H1 (cell line): Measurements from ENCODE around the gene SMTNL2. TPM values are rescaled to one million over a fixed set of nuclear protein-coding genes. Genes with fewer than 3 reads are reported as not detected.

Source experiments
- CTCF ChIA-PET: fragments of 300-600 bp; sonication (Branson Sonifier 250); formaldehyde crosslinking; loops from one replicate; lab custom pipeline; 2021; ENCODE audit not compliant: partially characterized antibody; lab: Charles Lee
- POLR2A ChIA-PET: fragments of 300-600 bp; sonication (Branson Sonifier 250); formaldehyde crosslinking; loops from one replicate; lab custom pipeline; 2021; ENCODE audit warnings: inconsistent platforms; ENCODE audit not compliant: partially characterized antibody; lab: Charles Lee
- DNase-seq, 2 experiments: peaks; one replicate each; pipeline versions ENCODE4 v3.0.0 to v3.0.0-alpha.2; 2010 to 2022; ENCODE audit warnings: low spot score in 2 of 2, low read depth in 1 of 2, mixed read lengths in 1 of 2
- FAIRE-seq: peaks from 2 replicates; lab custom pipeline; 2011; peaks lifted over from hg19 to GRCh38; lab: Jason Lieb, UNC
- H2AFZ ChIP-seq: 2 replicates; pipeline ENCODE4 v1.8.1; 2012; ENCODE audit warnings: low read length, inconsistent platforms
- H2AK5ac ChIP-seq: 2 replicates; pipeline ENCODE4 v1.6.1; 2013; ENCODE audit warnings: low read depth, low read length
- H2BK120ac ChIP-seq: replicated peaks from 2 replicates; pipeline ENCODE3; 2013; ENCODE audit warnings: low read depth, low read length, inconsistent platforms
- H2BK12ac ChIP-seq: 2 replicates; pipeline ENCODE4 v1.6.1; 2013; ENCODE audit warnings: low read depth, low read length
- H2BK15ac ChIP-seq: 2 replicates; pipeline ENCODE4 v1.6.1; 2013; ENCODE audit warnings: low read length
- H2BK20ac ChIP-seq: 2 replicates; pipeline ENCODE4 v1.6.1; 2013; ENCODE audit warnings: low read length
- H2BK5ac ChIP-seq: 2 replicates; pipeline ENCODE4 v1.6.1; 2013; ENCODE audit warnings: low read depth, low read length
- H3K14ac ChIP-seq: 2 replicates; pipeline ENCODE4 v1.6.1; 2013; ENCODE audit warnings: inconsistent platforms; ENCODE audit not compliant: insufficient read length
- H3K18ac ChIP-seq: 2 replicates; pipeline ENCODE4 v1.6.1; 2013; ENCODE audit warnings: low read length; ENCODE audit errors: extremely low read depth
- H3K23ac ChIP-seq: 2 replicates; pipeline ENCODE4 v1.6.1; 2013; ENCODE audit warnings: inconsistent platforms; ENCODE audit not compliant: insufficient read length
- H3K23me2 ChIP-seq: 2 replicates; pipeline ENCODE4 v1.6.1; 2013; ENCODE audit warnings: low read depth, low read length
- H3K27ac ChIP-seq: 2 replicates; pipeline ENCODE4 v1.6.1; 2011; ENCODE audit warnings: low read depth, low read length, inconsistent platforms
- H3K27me3 ChIP-seq, 4 experiments: replicated peaks in 1 of 4; 1 replicate in 1 of 4; 2 replicates in 3 of 4; pipeline versions ENCODE4 v1.6.1 to v1.8.1; 2011 to 2013; ENCODE audit warnings: low read length in 3 of 4, mild to moderate bottlenecking in 3 of 4, inconsistent platforms in 2 of 4, mixed read lengths in 2 of 4, moderate library complexity in 1 of 4; ENCODE audit not compliant: control insufficient read depth in 3 of 4, insufficient read depth in 3 of 4; ENCODE audit errors: extremely low read depth in 1 of 4
- H3K36me3 ChIP-seq, 4 experiments: 2 replicates each; pipeline versions ENCODE4 v1.6.1 to v1.8.1; 2011 to 2013; ENCODE audit warnings: mild to moderate bottlenecking in 4 of 4, low read length in 3 of 4, moderate library complexity in 2 of 4, control low read depth in 1 of 4, inconsistent platforms in 1 of 4; ENCODE audit not compliant: insufficient read depth in 4 of 4, control insufficient read depth in 2 of 4
- H3K4ac ChIP-seq: replicated peaks from 2 replicates; pipeline ENCODE3; 2013; ENCODE audit warnings: low read length, low read depth, mixed read lengths, inconsistent platforms; ENCODE audit not compliant: insufficient read length
- H3K4me1 ChIP-seq, 4 experiments: replicated peaks in 1 of 4; 1 replicate in 1 of 4; 2 replicates in 3 of 4; pipeline versions ENCODE4 v1.6.1 to v1.8.1; 2011 to 2013; ENCODE audit warnings: low read length in 3 of 4, inconsistent platforms in 2 of 4, mixed read lengths in 1 of 4; ENCODE audit not compliant: insufficient read depth in 4 of 4, control insufficient read depth in 3 of 4
- H3K4me2 ChIP-seq, 2 experiments: 2 replicates each; pipeline versions ENCODE4 v1.6.1 to v1.8.1; 2011 to 2013; ENCODE audit warnings: low read depth in 2 of 2, low read length in 2 of 2, control low read depth in 1 of 2, inconsistent platforms in 1 of 2, mild to moderate bottlenecking in 1 of 2; ENCODE audit not compliant: insufficient read depth in 1 of 2
- H3K4me3 ChIP-seq, 4 experiments: fragments of 200-600, 300-600 bp in 1 of 4; sonication (generic), shearing (Covaris generic), sonication (Bioruptor Twin) in 1 of 4; 2 replicates each; pipeline versions ENCODE4 v1.5.1 to v1.8.1; 2011 to 2016; ENCODE audit warnings: low read length in 4 of 4, low read depth in 3 of 4, control low read depth in 2 of 4, inconsistent platforms in 2 of 4, mild to moderate bottlenecking in 2 of 4, mixed read lengths in 1 of 4, moderate library complexity in 1 of 4; ENCODE audit not compliant: insufficient read depth in 2 of 4; ENCODE audit errors: extremely low read depth in 1 of 4
- H3K56ac ChIP-seq: replicated peaks from 2 replicates; pipeline ENCODE3; 2013; ENCODE audit warnings: low read depth, mild to moderate bottlenecking, mixed read lengths, low read length, inconsistent platforms; ENCODE audit not compliant: insufficient read length
- H3K79me1 ChIP-seq: 2 replicates; pipeline ENCODE4 v1.6.1; 2013; ENCODE audit warnings: low read depth, low read length, control low read depth
- H3K79me2 ChIP-seq, 2 experiments: 2 replicates each; pipeline versions ENCODE4 v1.6.1 to v1.8.1; 2012 to 2013; ENCODE audit warnings: low read length in 2 of 2, mild to moderate bottlenecking in 2 of 2, inconsistent platforms in 1 of 2; ENCODE audit not compliant: insufficient read depth in 2 of 2, control insufficient read depth in 1 of 2
- H3K9ac ChIP-seq, 4 experiments: replicated peaks in 1 of 4; 1 replicate in 1 of 4; 2 replicates in 3 of 4; pipeline versions ENCODE4 v1.6.1 to v1.8.1; 2011 to 2013; ENCODE audit warnings: low read depth in 3 of 4, low read length in 3 of 4, control low read depth in 2 of 4, mild to moderate bottlenecking in 2 of 4, moderate library complexity in 2 of 4, inconsistent platforms in 1 of 4; ENCODE audit errors: extremely low read depth in 1 of 4
- H3K9me3 ChIP-seq, 2 experiments: 2 replicates each; pipeline versions ENCODE4 v1.6.1 to v1.8.1; 2012 to 2013; ENCODE audit warnings: mild to moderate bottlenecking in 2 of 2, moderate library complexity in 2 of 2, control low read depth in 1 of 2, inconsistent platforms in 1 of 2, low read depth in 1 of 2, low read length in 1 of 2, mixed read lengths in 1 of 2; ENCODE audit not compliant: insufficient read depth in 2 of 2
- H4K20me1 ChIP-seq, 2 experiments: replicated peaks in 1 of 2; 2 replicates each; pipeline versions ENCODE3 to v1.8.1; 2011 to 2013; ENCODE audit warnings: inconsistent platforms in 2 of 2, low read length in 2 of 2, mild to moderate bottlenecking in 1 of 2; ENCODE audit not compliant: insufficient read depth in 2 of 2, control insufficient read depth in 1 of 2
- H4K5ac ChIP-seq: 2 replicates; pipeline ENCODE4 v1.6.1; 2013; ENCODE audit warnings: low read length, low read depth, mixed read lengths, inconsistent platforms; ENCODE audit not compliant: insufficient read length
- H4K8ac ChIP-seq: 2 replicates; pipeline ENCODE4 v1.8.0; 2013; ENCODE audit warnings: mild to moderate bottlenecking, moderate library complexity, low read length, inconsistent platforms; ENCODE audit not compliant: insufficient read depth; ENCODE audit errors: extremely low read depth
- H4K91ac ChIP-seq: replicated peaks from 2 replicates; pipeline ENCODE3; 2013; ENCODE audit warnings: low read length, mixed read lengths, inconsistent platforms; ENCODE audit not compliant: insufficient read length
- ASH2L ChIP-seq: fragments of 200-600, 300-600 bp; sonication (generic); IDR thresholded peaks from one replicate; pipeline ENCODE4 v1.7.1; 2017; ENCODE audit warnings: low read length
- CREB1 ChIP-seq: IDR thresholded peaks from 2 replicates; pipeline ENCODE4 v1.6.1; 2012; ENCODE audit warnings: inconsistent platforms
- JUN ChIP-seq: IDR thresholded peaks from 2 replicates; pipeline ENCODE4 v1.6.1; 2011; ENCODE audit warnings: low read depth, mild to moderate bottlenecking, improper control_type of control experiment, low read length
- PHF8 ChIP-seq: fragments of 200-600 bp; sonication (generic); conservative IDR thresholded peaks from 2 replicates; pipeline ENCODE4 v1.7.1; 2012; ENCODE audit warnings: low read depth, mild to moderate bottlenecking, inconsistent platforms, low read length, moderate library complexity
- POLR2AphosphoS5 ChIP-seq: IDR thresholded peaks from 2 replicates; pipeline ENCODE4 v1.6.1; 2011; ENCODE audit warnings: low read depth, low read length
- SP4 ChIP-seq: IDR thresholded peaks from 2 replicates; pipeline ENCODE4 v1.6.1; 2012; ENCODE audit warnings: low read length, inconsistent platforms
- WGBS, 2 experiments: shearing (Covaris generic) in 1 of 2; methylation state at CpG; one replicate each; pipeline versions ENCODE4 v1.1.6 to v1.1.7; 2013 to 2015; ENCODE audit warnings: low lambda C conversion rate in 2 of 2, mixed read lengths in 2 of 2, inconsistent platforms in 1 of 2, low coverage in 1 of 2, missing lambda C conversion rate in 1 of 2; ENCODE audit not compliant: insufficient replicate concordance in 2 of 2, insufficient coverage in 1 of 2, insufficient read length in 1 of 2; ENCODE audit errors: extremely low coverage in 1 of 2, missing lambda C conversion rate in 1 of 2; 5-methylcytosine and 5-hydroxymethylcytosine counted together
- polyA plus RNA-seq, 7 experiments: library from polyadenylated mRNA; depleted of rRNA in 3 of 7; stranded (reverse) in 5 of 7; unstranded in 2 of 7; fragments of >200 nt in 5 of 7; fragments of 200-250 nt in 2 of 7; gene quantifications; 1 replicate in 5 of 7; 2 replicates in 1 of 7; 4 replicates in 1 of 7; pipeline versions ENCODE4 v1.2.1 to v1.2.3, GENCODE V29; 2011 to 2013; ENCODE audit warnings: missing spikeins in 2 of 7, mixed read lengths in 2 of 7
- total RNA-seq: library from RNA; stranded (reverse); fragmentation: NEBNext Ultra II Directional; extraction: Animal tissue kit (Norgen Biotek cat#: 25700); gene quantifications from 2 replicates; pipeline ENCODE4 v1.2.1, GENCODE V29; 2021
- TF ChIP-seq, protein P1 (sequence below), 3 experiments: IDR thresholded peaks; 1 replicate in 2 of 3; 2 replicates in 1 of 3; pipeline versions ENCODE4 v1.5.1 to v1.6.1; 2011; ENCODE audit warnings: low read length in 3 of 3, mild to moderate bottlenecking in 3 of 3, inconsistent platforms in 2 of 3, low read depth in 1 of 3, moderate library complexity in 1 of 3; ENCODE audit not compliant: insufficient read depth in 1 of 3; ENCODE audit errors: control extremely low read depth in 1 of 3

SMTNL2 gene
- total and polyA plus RNA-seq, 2 of the 8 experiments (the other 6 are each of a cell fraction or from before 2014, with no cell fraction given): 3.6 to 4.5 TPM

DNA sequence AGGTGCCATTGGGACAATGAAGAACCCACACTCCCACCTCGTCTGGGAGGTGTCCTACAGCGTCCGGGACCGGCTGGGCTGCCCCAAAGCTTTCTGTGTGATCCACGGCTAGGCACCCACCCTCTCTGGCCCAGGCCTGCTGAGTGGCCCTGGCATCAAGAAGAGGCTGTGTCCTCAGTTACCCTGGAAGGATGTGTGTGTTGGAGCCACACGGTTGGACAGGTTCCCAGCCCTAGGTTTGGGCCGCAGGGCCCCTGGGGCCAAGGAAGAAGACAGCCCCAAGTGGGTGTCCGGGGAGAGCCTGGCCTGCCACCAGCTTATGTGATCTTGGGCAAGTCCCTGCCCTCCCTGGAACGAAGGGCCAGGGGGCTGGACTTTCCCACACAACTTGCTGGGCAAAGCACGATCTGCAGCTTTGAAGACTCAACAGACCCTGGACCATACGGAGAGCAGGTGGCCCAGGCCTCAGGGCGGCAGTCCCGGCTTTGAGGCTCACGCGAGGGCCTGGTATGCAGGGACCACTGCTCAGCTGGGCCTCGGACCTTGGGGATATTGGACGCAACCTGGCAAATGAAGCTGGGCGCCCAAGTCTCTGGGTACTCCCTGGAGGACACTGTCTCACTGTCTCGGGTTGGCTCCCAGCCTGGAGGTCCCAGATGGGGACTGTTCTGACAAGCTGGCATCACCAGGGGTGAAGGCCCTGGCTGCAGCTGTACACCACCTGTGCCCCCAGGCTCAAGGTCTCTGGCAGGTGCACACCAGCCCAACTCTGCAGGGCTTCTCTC is 46.7 kb upstream of the SMTNL2 start:
- no peaks in the 10 kb centered on the region for H3K9me3 ChIP-seq
- H2BK12ac ChIP-seq: 0 out of 2 replicates have a peak overlapping the region, but pooled peaks have one; percentile 27
- no peak overlapping the region for H2AFZ ChIP-seq
- no peak overlapping the region for H4K91ac ChIP-seq
- ChIA-PET POLR2A (interaction anchor here (0.6 to 37.1 kb wide), 10 partner anchors 8 to 132 kb away, joined by 3 to 546 read pairs (median 4); partner anchors contain the start of genes GGT6 and MYBBP1A), CTCF (interaction anchor here (0.5 to 3.6 kb wide), 17 partner anchors 9 to 1808 kb away, joined by 3 to 15 read pairs (median 4); no protein-coding TSS in a partner anchor)
- H3K36me3 ChIP-seq: peaks cover 15 to 40% (median 27%) of the 10 kb centered on the region in 4 experiments; a peak in 7 of 8 replicates
- H3K79me2 ChIP-seq: no peaks in the 10 kb centered on the region
- no peak overlapping the region for H2BK5ac ChIP-seq
- no peak overlapping the region for H3K14ac ChIP-seq
- peaks cover 4% of the 10 kb centered on the region; the same call in 1 of the 2 replicates for H3K23me2 ChIP-seq
- no peak overlapping the region for H2AK5ac ChIP-seq
- H3K4me1 ChIP-seq: peaks cover 0 to 29% (median 16%) of the 10 kb centered on the region in 4 experiments; a peak in 6 of 7 replicates
- no peak overlapping the region for H3K9ac ChIP-seq
- H3K4ac ChIP-seq: no peak overlapping the region
- H4K20me1 ChIP-seq: peaks cover 11 to 23% of the 10 kb centered on the region in 2 experiments
- no peak overlapping the region for H2BK120ac ChIP-seq
- DNase-seq: no peak
- no peak overlapping the region for H4K5ac ChIP-seq
- no peak overlapping the region for H2BK20ac ChIP-seq
- H4K8ac ChIP-seq: no peak overlapping the region
- no peaks in the 10 kb centered on the region for H3K79me1 ChIP-seq
- no peak overlapping the region for H3K27ac ChIP-seq
- H3K4me2 ChIP-seq: no peak overlapping the region; a peak in 1 of 4 replicates
- no peak overlapping the region for H2BK15ac ChIP-seq
- H3K23ac ChIP-seq: no peak overlapping the region
- TF ChIP-seq POLR2AphosphoS5 (peak; percentile 26), JUN (no peak), ASH2L (no peak), CREB1 (no peak), PHF8 (no peak), SP4 (no peak)
- TF ChIP-seq, protein P1, sequence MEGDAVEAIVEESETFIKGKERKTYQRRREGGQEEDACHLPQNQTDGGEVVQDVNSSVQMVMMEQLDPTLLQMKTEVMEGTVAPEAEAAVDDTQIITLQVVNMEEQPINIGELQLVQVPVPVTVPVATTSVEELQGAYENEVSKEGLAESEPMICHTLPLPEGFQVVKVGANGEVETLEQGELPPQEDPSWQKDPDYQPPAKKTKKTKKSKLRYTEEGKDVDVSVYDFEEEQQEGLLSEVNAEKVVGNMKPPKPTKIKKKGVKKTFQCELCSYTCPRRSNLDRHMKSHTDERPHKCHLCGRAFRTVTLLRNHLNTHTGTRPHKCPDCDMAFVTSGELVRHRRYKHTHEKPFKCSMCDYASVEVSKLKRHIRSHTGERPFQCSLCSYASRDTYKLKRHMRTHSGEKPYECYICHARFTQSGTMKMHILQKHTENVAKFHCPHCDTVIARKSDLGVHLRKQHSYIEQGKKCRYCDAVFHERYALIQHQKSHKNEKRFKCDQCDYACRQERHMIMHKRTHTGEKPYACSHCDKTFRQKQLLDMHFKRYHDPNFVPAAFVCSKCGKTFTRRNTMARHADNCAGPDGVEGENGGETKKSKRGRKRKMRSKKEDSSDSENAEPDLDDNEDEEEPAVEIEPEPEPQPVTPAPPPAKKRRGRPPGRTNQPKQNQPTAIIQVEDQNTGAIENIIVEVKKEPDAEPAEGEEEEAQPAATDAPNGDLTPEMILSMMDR (IDR thresholded peaks at IDR 0.05; ENCODE audit: control extremely low read depth in 1 of 3, insufficient read depth in 1 of 3, low read depth in 1 of 3, low read length in 3 of 3): no peak
- TF ChIP-seq, all 59 proteins: peak for 1
- no peak overlapping the region for H3K18ac ChIP-seq
- no peak overlapping the region for H3K56ac ChIP-seq
- H3K27me3 ChIP-seq: peaks cover 0 to 15% (median 7%) of the 10 kb centered on the region in 4 experiments; a peak in 3 of 7 replicates
- no peak overlapping the region for H3K4me3 ChIP-seq
- no peak for FAIRE-seq
- WGBS, 2 experiments: 89% methylated on average over 19 of the region's 19 CpGs; no CpG with 5 or more reads in 1 of the 2 experiments
